GM12878 (cell line): ENCODE results near the gene PPP2R5B. TPM values are rescaled to one million over a fixed set of nuclear protein-coding genes. Genes with fewer than 3 reads are reported as not detected.

Source experiments
- ATF7 ChIP-seq: fragments of 450-650 bp; IDR thresholded peaks from 2 replicates; pipeline ENCODE4 v1.6.1; 2016; ENCODE audit warnings: low read depth, mild to moderate bottlenecking
- CHD1 ChIP-seq: IDR thresholded peaks from 2 replicates; pipeline ENCODE4 v1.6.1; 2012; ENCODE audit warnings: low read depth, low read length, improper control_type of control experiment
- DPF2 ChIP-seq: fragments of 450-650 bp; IDR thresholded peaks from 2 replicates; pipeline ENCODE4 v1.6.1; 2017; ENCODE audit warnings: mild to moderate bottlenecking
- HDAC6 ChIP-seq: fragments of 200-600 bp; sonication (generic); IDR thresholded peaks from one replicate; pipeline ENCODE4 v1.8.0; 2017; ENCODE audit warnings: antibody characterized with exemption; ENCODE audit not compliant: unreplicated experiment
- NBN ChIP-seq: fragments of 450-650 bp; IDR thresholded peaks from 2 replicates; pipeline ENCODE4 v1.6.1; 2016
- NR2C2 ChIP-seq: IDR thresholded peaks from 2 replicates; pipeline ENCODE4 v1.6.1; 2011; ENCODE audit warnings: borderline replicate concordance, low read depth; ENCODE audit not compliant: control insufficient read depth, insufficient read length
- NR2F1 ChIP-seq: fragments of 450-650 bp; conservative IDR thresholded peaks from 2 replicates; pipeline ENCODE4 v1.6.1; 2017; ENCODE audit warnings: mild to moderate bottlenecking
- POLR2A ChIP-seq: IDR thresholded peaks from 2 replicates; pipeline ENCODE4 v1.6.1; 2011; ENCODE audit warnings: low read depth, mild to moderate bottlenecking, low read length
- PRDM15 ChIP-seq: fragments of 450-650 bp; formaldehyde crosslinking; IDR thresholded peaks from 2 replicates; pipeline ENCODE4 v1.4.0; 2020; ENCODE audit warnings: mild to moderate bottlenecking, moderate library complexity
- SKIL ChIP-seq: fragments of 450-650 bp; IDR thresholded peaks from 2 replicates; pipeline ENCODE4 v1.6.1; 2017; ENCODE audit warnings: mild to moderate bottlenecking, low read depth, inconsistent platforms; ENCODE audit not compliant: poor library complexity, severe bottlenecking
- SREBF2 ChIP-seq: IDR thresholded peaks from 2 replicates; pipeline ENCODE4 v1.6.1; 2012; ENCODE audit warnings: mild to moderate bottlenecking, low read length
- ZBTB4 ChIP-seq: fragments of 450-650 bp; formaldehyde crosslinking; IDR thresholded peaks from 2 replicates; pipeline ENCODE4 v1.4.0; 2022; ENCODE audit warnings: mild to moderate bottlenecking, moderate library complexity
- ZNF687 ChIP-seq: fragments of 450-650 bp; IDR thresholded peaks from 2 replicates; pipeline ENCODE4 v1.6.1; 2017; ENCODE audit warnings: mild to moderate bottlenecking, moderate library complexity
- polyA plus RNA-seq, 11 experiments: library from polyadenylated mRNA; depleted of rRNA in 4 of 11; unstranded in 6 of 11; stranded (reverse) in 5 of 11; fragments of >200 nt; fragmentation: Nextera tagmentation in 4 of 11; fragmentation: Illumina TruSeq in 1 of 11; extraction: Ambion mirVana in 4 of 11; extraction: Trizol in 1 of 11; gene quantifications; 1 replicate in 1 of 11; 2 replicates in 10 of 11; pipeline versions ENCODE4 v1.2.1 to v1.2.3, GENCODE V29; 2011 to 2016; ENCODE audit warnings: inconsistent platforms in 2 of 11, missing spikeins in 2 of 11, low read depth in 1 of 11
- total RNA-seq, 4 experiments: library from RNA; depleted of rRNA in 3 of 4; stranded (reverse); fragments of >200 nt in 3 of 4; fragmentation: Illumina TruSeq in 1 of 4; extraction: Trizol in 1 of 4; gene quantifications; 2 replicates each; pipeline versions ENCODE4 v1.2.1 to v1.2.3, GENCODE V29; 2013 to 2021

The PPP2R5B gene
- total and polyA plus RNA-seq, 10 of the 15 experiments (the other 5 are each of a cell fraction or from before 2014, with no cell fraction given) = 0.08 to 6.7 (median 2.0) TPM

- TF ChIP-seq SKIL (peak; percentile 37), PRDM15 (CRISPR knock-in tag) (no peak), ZNF687 (no peak; the same call in 1 of the 2 replicates), DPF2 (peak; percentile 38; the same call in 1 of the 2 replicates), ZBTB4 (CRISPR knock-in tag) (no peak), NR2F1 (no peak), NBN (no peak), HDAC6 (no peak), ATF7 (no peak), NR2C2 (no peak), CHD1 (no peak), POLR2A (no peak), SREBF2 (no peak)
Observed at GRCh38 chr11:64880240-64881001, 44.1 kb upstream of the PPP2R5B start (continued).
